Keratinocyte (primary cell): ENCODE measurements around the gene PPM1H.

Experiments used
- CTCF ChIP-seq, 3 experiments: IDR thresholded peaks in 1 of 3; conservative IDR thresholded peaks in 1 of 3; optimal IDR thresholded peaks in 1 of 3; 2 replicates in 2 of 3; 3 replicates in 1 of 3; pipeline versions ENCODE3 to v1.5.1; 2011; ENCODE audit warnings: low read length in 3 of 3, mild to moderate bottlenecking in 3 of 3, moderate library complexity in 2 of 3, control low read depth in 1 of 3, inconsistent platforms in 1 of 3; ENCODE audit not compliant: insufficient read depth in 2 of 3; ENCODE audit errors: extremely low read depth in 1 of 3
- EZH2 ChIP-seq: IDR thresholded peaks from one replicate; pipeline ENCODE4 v1.6.1; 2012; ENCODE audit warnings: inconsistent platforms, mild to moderate bottlenecking, low read length, moderate library complexity

- TF ChIP-seq CTCF (optimal IDR thresholded peaks at IDR 0.05 in 1 of 3, IDR thresholded peaks at IDR 0.05 in 1 of 3, conservative IDR thresholded peaks at IDR 0.05 in 1 of 3; ENCODE audit: extremely low read depth in 1 of 3, insufficient read depth in 2 of 3, low read length in 3 of 3), result no peak
- no peak for TF ChIP-seq EZH2
Measured at GRCh38 chr12:62711631-62712241, 223.2 kb downstream of the PPM1H start.
